GM19240 (cell line): ENCODE data around the gene ATF2.
"Not testable (repeated sequence)": the region's sequence is repeated elsewhere in the genome, so short reads cannot be mapped to it uniquely, and the experiment has no call there.

Source experiments
- DNase-seq: peaks from one replicate; pipeline ENCODE4 v3.0.0; 2011; ENCODE audit warnings: low spot score; ENCODE audit not compliant: insufficient read length

The ATF2 gene

DNA sequence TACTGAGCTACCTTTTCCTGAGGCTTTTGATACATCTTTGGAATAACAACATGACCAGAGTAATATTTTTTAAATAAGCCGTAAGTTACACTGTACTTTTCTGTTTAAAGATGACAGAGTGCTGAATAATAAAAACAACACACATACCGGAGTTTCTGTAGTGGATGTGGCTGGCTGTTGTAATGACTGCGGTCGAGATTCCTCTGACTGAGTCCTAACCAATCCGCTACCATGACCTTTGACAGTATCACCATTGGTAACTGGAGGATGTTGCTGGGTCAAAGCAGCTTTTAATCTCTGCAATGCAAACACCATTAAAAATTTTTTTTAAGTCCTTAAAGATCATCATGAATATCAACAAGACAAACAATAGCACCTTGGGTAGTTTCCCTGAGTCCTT lies 70.7 kb downstream of the ATF2 start:
- no peak for DNase-seq

DNA sequence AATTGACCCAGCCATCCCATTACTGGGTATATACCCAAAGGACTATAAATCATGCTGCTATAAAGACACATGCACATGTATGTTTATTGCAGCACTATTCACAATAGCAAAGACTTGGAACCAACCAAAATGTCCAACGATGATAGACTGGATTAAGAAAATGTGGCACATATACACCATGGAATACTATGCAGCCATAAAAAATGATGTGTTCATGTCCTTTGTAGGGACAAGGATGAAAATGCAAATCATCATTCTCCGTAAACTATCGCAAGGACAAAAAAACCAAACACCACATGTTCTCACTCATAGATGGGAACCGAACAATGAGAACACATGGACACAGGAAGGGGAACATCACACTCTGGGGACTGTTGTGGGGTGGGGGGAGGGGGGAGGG lies 83.9 kb downstream of the ATF2 start:
- DNase-seq = not testable (repeated sequence)

DNA sequence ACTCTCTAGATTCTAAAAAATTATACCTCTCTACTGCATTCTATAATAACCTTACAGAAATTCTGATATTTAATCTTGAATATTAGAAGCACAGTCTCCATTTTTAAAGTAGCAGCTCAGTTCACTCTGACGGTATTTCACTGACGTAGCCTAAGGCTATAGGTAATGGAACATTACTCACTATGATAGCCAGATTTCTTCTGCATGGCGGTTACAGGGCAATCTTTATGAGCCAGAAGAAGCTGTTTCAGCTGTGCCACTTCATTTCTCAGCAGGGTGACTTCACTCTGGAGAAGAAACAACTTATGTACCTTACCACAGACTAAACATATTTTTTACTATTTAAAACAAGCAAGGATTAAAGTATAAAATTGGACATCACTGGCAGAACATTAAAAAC lies 87.5 kb downstream of the ATF2 start:
- no peak for DNase-seq

DNA sequence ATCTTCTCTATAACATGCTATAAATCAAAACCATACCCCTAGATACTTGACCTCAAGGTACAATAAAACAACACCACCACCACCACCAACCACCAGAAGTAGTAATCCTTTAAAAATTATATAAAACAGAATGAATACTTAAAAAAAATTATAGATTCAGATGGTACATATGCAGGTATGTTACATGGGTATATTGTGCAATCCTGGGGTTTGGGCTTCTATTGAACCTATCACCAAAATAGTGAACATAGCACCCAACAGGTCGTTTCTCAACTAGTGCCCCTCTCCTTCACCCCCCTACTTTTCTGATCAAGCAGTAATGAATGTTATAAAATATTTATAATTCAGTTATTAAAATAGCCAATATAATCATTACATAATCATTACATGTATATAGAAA lies 91.7 kb downstream of the ATF2 start:
- DNase-seq = no peak

DNA sequence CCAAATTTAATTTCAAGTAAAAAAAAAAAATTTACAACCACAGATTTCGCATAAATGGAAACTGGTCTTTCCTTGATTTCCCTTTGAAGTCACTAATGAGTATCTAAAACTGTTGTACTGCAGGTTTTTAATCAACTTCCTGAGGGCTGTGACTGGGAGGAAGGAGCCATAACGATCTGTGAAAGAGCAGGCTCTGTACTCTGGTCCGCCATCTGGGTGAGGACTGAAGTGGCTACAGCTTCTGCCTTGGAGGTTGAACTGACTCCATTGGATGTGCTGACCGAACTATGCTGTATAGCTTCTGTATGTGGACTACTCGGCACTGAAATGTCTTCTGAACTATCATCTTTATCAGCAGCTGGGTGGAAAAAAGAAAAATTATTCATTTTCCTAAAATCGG lies 93.5 kb downstream of the ATF2 start:
- DNase-seq = no peak

DNA sequence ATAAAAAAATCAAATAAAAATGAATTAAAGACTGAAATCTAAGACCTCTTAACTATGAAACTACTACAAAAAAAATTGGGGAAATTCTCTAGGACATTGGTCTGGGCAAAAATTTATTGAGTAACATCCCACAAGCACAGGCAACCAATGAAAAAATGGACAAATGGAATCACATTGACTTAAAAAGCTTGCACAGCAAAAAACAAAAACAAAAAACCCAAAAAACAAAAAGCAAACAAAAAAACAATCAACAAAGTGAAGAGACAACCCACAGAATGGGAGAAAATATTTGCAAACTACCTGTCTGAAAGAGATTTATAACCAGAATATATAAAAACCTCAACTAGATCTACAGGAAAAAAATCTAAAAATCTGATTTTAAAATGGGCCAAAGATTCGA lies 99.5 kb downstream of the ATF2 start:
- DNase-seq = no peak

DNA sequence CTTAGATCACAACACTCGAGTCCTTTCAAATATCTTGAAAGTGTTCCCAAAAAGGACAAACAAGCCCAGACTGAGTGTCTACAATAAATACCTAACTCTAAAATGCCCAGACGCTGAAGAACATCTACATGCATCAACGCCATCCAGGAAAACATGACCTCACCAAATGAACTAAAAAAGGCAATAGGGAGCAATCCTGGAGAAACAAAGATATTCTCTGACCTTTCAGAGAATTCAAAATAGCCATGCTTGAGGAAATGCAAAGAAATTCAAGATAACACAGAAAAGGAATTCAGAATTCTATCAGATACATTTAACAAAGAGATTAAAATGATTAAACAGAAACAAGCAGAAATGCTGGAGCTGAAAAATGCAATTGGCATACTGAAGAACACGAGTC lies 101.6 kb downstream of the ATF2 start:
- DNase-seq = no peak

DNA sequence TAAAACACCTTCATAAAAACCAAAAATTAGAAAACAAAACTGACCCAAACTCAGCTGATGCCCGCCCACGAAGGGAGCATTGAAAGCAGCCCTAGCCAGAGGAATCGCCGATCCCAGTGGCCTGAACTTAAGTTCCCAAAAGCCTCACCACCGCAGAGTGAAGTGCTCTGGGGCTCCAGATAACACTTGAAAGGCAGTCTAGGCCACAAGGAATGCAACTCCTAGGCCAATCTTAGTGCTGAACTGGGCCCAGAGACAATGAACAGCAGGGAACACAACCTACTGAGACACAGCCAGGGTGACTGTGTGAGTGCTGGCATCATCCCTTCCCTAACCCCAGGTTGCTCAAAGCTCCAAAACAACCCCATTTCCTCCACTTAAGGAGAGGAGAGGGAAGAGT lies 103.2 kb downstream of the ATF2 start:
- DNase-seq = no peak

DNA sequence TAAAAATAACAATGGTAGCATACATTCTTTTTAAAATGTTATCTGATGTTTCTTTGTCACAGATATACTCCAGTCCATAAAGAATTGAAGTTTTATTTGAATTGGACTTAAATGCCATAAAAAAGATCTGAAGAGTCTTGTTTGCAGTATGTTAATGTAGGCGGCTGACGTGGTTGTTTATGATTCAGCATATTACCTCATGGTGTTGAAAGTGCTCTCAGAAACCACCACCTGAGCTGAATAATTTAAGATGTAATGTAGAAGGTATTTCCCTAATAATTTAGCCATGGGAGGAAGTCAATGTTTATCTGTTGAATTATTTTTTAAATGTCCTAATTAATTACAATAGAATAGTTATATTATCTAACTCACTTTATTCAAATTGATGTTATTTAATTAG lies 104.3 kb downstream of the ATF2 start:
- DNase-seq = no peak

DNA sequence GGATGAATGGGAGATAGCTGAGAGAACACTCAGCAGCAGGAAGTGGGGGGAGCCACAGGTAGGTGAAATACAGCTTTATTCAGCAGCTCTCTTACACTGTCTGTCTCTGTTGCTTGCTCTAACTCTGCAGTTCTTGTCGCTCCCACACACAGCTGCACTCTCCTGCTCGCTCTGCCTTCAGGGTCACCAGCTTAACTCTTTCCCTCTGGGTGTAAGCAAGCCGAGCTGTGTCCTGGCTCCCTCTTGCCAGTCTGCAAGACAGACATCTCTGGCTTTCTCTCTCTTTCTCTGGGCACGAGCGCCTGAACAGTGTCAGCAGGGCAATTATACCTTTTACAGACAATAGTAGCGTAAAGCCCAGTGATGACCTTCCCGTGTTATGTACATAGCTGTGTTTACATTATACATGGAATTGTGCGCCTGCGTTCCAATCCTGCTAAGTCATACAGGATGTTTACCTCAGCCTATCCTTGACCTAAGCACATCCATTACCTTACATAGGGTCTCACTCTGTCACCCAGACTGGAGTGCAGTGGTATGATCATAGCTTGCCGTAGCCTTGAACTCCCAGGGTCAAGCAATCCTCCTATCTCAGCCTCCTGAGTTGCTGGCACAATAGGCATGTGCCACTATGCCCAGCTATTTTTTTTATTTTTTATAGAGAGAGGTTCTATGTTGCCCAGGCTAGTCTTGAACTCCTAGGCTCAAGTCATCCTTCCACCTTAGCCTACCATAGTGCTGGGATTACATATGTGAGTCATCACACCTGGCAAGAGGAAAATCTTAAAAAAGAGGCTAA lies 105.0 kb downstream of the ATF2 start:
- no peak for DNase-seq

DNA sequence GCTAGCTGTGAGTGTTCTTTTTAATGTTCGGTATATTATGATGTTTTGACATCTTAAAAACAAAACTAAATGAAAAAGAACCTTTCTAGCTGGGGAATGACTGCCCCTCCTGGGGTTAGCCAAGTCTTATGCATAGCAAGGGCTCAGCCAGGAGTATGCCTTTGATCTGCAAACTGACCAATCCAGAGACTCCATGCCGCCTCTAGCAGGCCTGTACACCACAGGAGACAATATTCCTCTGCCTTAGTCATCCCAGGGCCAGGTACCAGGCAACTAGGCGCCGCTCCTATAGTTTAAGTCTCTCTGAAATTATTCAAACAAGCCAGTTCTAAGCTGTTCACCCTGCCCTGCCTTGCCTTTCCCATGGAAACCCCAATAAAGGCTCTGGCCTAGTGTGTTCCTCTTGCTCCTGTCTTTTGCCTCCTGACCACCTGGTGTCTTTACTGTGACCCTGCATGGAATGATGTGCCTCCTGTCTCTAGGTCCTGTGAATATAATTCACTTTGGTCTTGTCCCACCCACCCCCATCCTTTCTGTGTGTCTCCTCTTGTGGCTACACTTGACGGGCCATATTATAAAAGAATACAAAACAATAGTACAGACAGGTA lies 110.8 kb downstream of the ATF2 start:
- DNase-seq = no peak

DNA sequence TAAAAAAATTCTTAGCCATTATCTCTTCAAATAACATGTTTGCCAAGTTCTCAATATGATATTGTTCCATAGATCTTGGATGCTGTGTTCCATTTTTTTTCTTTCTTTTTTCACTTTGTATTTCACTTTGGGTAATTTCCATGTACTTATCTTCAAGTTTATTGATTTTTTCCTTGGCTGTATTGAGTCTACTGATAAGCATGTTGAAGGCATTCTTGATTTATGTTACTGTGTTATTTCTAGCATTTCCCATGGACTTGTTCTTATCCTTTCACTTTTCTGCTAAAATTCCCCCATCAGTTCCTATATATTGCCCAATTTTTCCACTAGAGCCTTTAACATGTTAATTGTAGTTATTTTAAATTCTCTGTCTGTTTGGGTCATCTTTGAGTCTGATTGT lies 112.0 kb downstream of the ATF2 start:
- DNase-seq = no peak

DNA sequence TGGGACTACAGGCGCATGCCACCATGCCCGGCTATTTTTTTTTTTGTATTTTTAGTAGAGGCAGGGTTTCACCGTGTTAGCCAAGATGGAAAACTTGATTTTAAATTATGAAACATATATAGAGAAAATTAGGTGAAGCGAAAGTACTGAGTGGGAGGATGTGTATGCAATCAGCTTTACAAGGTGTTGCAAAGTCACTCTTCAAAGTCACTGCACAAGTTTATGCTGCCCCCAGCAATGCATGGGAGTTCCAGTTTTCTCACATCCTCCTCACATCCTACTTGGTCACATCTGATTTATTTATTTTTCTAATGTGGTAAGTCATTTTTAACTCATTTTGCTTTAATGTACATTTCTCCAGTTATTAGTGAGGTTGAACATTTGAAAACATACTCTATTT lies 113.7 kb downstream of the ATF2 start:
- DNase-seq = no peak

DNA sequence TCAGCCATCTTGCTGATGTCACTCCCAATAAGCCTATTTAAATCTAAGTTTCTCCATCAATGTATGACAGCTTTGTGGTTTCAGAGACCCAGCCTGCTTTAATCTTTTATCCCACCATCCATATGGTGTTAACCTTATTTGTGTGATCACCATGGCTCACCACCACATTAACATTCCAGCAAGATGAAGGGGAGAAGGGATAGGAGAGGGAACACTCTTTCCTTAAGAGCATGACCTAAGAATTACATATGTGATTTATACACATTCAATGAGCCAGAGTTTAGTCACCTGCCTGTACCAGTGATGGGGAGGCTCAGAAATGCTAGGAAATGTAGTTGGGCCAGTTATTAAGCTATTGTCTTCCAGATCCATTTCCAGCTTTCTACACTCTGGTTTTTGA lies 118.3 kb downstream of the ATF2 start:
- DNase-seq = no peak

DNA sequence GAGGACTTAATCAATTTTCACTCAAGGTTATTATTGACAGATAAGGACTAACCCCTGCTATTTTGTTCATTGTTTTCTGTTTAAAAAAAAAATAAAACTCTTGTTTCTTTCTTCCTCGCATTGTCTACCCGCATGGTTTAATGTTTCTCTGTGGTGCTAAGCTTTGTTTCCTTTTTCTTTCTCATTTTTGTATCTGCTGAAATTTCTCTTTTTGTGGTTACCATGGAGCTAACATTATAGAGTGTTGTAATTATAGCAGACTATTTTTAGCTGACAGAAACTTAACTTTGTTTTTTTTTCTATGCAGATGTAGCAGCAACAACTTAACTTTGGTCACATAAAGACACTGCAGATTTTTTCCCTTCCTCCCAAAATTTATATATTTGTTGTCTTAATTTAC lies 119.7 kb downstream of the ATF2 start:
- DNase-seq = no peak

DNA sequence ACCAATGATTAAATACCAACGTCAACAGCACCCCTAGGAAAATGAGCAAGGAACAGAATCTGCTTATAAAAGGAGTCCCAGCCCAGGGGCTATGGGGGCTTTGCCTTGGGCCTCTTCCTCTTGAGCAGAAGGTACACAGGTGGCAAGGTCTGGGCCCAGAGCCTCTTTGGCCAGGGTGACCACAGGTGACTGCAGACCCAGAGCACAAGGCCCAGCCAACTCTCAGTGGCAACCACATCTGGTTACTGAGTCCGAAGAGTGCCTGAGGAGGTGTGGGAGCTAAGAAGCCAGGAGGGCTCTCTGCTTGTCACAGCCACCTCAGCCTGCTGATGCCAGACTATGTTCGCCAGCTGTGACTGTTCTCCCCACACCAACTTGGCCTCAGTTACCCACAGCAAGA lies 128.5 kb downstream of the ATF2 start:
- DNase-seq = no peak

DNA sequence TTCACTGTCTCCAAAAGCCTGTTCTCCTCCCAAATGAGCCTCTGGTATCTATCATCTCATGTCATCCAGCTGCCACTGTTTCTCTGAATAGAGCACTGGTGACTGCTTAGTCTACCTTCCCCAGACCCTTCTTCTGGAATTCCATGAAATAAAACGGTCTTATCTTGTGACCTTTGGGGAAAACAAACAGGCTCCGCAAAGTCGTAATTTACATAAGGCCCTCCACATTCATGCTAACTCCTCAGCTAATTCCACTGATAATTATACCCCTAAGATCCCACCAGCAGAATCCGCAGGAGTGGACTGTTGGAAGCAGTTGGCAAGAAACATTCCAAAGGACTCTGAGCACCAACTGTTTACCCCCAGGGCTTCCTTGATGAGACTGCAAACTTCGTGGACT lies 129.0 kb downstream of the ATF2 start:
- no peak for DNase-seq

DNA sequence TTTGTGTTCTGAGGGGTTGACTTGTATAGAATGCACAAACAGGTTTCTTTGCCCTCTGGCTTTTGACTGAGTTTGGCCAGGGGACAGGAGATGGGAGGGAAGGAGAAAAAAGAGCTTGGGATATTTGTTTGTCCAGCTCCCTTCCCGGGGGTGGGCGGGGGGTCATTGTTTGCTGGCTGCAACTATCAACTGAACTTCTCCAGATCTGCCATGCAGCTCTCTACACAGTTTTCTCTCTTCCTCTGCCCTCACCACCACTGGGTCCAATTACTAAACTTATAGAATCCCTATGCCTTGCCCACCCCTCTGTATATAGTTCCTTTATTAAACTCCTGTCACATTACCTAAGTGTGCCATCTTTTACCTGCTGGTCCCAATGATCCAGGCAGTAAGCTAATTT lies 130.1 kb downstream of the ATF2 start:
- DNase-seq = no peak

DNA sequence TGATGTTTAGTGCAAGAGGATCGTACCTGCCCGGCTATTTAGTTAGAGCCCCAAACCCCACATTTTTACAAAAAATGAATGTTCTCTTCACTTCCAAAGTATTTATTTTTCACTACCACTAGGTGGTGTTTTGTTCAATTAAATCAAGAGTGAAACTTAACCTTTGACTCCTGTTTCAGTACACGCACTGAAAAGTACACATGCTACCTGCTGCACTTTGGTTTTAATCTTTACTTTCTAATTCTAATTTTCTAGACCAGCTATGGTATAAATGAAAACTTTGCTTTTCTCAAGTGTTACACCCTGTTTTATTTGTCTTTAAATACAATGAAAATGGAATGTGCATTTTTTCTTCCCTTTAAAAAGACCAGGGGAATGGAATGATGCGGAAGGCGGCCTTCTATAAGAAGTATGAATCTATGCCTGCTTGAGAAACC lies 131.4 kb downstream of the ATF2 start:
- no peak for DNase-seq

DNA sequence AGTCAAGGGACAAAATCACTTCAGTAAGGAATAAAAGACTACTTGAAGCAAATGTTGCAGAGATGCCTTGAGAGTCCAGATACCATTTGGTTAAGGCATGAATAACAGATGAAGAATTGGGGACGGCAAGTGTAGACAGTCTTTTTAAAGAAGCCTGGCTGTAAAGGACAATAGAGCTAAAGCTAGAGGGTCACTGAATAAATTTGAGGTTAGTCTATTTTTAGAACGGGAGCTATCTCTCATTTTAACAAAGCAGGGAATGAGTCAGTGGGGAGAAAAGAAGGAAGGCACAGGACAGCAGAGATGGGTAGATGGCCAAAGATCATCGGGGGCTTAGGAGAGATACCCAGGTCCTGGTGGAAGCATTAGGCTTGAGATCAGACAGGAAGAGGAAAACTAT lies 132.2 kb downstream of the ATF2 start:
- DNase-seq = no peak

DNA sequence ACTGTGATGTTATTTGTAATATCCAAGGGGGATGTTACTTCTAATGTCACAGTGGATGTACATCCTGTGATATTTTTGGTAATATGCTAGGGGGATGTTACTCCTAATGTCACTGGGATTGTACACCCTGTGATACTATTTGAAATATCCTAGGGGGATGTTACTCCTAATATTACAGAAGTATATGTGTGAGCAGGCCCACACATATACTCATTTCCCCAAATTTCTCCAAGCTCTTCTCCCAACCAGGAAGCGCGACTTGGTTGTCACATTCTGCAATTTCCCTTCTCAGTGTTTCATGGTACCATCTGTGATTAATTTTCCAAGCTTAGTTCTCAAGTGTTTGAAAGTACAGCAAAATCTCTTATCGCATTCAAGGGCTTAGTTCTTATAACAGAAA lies 133.3 kb downstream of the ATF2 start:
- no peak for DNase-seq

DNA sequence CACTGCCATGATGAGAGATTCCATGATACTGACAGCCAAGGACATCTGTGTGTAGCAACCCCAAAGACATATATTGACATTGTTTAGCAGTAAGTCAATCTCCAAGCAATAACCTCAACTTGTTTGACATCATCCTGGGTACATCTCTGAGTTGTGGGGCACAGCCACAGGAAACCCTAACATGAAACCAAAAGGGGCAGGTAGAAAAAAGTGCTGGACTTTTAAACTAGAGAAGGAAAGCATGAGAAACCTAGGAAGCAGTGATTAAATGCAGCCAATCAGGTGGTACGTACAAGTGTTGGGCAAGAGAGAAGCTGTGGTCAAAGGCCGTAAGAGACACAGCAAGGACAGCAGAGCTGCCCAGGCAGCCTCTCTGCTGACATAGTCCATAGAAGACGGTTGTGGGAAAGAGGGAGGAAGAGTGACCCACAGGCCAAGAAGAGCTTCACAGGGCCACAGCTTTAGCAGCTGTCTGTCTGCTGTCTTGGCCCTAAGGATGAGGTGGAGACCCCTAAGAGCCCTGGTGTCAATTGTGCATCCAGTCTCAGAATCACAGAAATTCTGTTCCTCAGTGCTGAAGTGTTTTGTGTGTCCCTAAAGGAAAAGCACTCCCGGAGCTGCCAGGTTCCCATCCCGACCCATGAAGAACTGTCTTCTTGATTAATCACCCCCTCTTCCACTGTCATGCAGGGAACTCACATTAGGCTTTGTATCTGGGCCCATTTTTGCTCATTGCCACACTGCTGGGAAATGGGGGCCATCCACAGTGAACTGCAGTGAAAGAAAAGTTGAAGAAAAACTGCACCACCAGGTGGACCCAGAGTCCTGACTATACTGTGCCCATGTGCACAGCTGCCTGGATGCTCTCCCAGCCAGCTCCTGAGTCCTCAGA lies 137.4 kb downstream of the ATF2 start:
- DNase-seq = no peak
